HG03095 (cell line): ENCODE data around the gene BRAT1.
"Not testable (repeated sequence)": the region's sequence is repeated elsewhere in the genome, so short reads cannot be mapped to it uniquely, and the experiment has no call there.

Source experiments
- ATAC-seq: cut with Tn5 transposase; IDR thresholded peaks from one replicate; pipeline ENCODE4 v1.9.1; 2021; ENCODE audit warnings: moderate library complexity; ENCODE audit not compliant: unreplicated experiment

The BRAT1 gene

DNA sequence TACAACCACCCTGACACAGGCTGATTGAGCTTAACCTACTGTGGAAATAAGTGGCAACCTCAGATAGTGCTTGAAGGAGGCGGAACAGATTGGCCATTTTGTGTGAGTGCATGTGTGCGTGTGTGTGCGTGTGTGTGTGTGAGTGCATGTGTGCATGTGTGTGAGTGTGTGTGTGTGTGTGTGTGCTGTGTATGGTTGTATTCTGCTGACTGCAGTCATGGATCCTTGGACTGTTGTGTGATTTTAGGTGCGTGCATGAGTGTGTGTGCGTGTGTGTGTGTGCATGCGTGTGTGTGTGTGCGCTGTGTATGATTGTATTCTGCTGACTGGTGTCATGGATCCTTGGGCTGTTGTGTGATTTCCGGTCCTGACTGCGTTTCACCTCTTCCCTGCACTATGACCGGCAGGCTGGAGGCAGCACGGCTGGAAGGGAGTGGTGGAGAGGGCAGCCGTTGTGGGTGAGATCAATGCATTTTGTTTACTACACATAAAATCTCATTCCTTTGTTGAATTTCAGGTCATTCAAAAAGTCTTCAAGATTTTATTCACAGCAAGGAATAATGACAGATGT is 9.7 kb upstream of the BRAT1 start:
- ATAC-seq: no peak

DNA sequence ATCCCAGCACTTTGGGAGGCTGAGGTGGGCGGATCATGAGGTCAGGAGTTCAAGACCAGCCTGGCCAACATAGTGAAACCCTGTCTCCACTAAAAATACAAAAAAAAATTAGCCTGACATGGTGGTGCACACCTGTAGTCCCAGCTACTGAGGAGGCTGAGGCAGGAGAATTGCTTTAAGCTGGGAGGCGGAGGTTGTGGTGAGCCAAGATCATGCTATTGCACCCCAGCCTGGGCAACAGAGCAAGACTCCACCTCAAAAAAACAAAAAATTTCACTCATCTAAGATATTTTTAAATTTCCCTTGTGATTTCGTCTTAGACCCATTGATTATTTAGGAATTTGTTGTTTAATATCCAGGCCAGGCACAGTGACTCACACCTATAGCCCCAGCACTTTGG is 8.6 kb upstream of the BRAT1 start:
- ATAC-seq: not testable (repeated sequence)

DNA sequence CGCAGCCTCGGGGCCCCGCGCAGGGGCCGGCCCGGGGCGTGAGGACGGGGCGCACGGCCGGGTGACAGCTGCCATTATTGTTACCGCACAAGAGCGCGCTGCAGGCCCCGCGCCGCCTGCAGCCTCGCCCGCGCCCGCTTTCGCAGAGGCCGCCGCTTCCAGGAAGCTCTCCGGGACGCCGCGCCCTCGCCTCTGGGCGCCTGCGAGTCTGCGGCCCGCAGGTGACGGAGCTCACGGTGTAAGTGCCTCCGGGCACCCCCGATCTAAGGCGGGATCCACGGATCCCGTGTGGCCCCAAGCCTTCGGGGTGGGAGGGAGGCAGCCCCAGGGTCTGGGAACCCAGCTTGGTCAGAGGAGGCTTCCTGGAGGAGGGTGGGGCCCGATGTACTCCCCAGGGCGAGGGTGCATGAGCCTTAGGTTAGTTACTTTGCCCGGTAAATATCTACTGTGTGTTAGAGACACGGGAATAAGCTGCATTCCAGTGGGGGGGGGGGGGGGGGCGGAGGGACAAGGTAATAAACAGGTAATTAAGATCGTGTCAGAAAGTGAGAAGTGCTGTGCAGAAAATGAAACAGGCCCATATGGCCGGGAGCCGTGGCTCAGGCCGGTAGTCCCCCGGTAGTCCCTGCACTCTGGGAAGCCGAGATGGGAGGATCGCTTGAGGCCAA is 4.1 kb upstream of the BRAT1 start:
- ATAC-seq: peak; percentile 3

DNA sequence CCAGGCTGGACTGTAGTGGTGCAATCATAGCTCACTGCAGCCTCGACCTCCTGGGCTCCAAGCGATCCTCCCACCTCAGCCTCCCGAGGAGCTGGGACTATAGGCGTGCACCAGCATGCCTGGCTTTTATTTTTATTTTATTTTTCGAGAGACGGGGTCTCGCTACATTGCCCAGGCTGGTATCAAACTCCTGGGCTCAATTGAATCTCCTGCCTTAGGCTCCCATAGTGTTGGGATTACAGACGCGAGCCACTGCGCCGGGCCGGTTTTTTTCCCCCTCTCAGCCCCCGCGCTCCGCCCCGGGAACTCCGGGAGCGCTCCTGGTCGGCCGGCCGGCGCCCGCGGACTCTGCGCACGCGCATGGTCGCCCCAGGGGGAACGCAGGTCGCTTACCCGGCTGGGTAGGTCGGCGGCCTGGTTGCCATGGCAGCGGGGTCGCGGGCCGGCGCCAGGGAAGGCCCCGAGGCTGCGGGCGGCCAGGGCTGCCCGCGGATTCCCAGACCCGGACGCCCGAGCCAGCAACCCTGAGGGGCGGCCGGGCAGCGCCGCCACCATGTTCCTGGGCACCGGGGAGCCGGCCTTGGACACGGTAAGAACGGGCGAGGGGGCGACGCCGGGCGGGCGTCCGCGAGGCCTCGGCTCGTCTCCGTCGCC is 3.4 kb upstream of the BRAT1 start, which contains the start of gene IQCE:
TSS of gene IQCE (plus strand) at position 351 of the 654 bp plus-strand sequence. CDS start at position 554, 203 bp downstream.
- peak; percentile 53 for ATAC-seq

DNA sequence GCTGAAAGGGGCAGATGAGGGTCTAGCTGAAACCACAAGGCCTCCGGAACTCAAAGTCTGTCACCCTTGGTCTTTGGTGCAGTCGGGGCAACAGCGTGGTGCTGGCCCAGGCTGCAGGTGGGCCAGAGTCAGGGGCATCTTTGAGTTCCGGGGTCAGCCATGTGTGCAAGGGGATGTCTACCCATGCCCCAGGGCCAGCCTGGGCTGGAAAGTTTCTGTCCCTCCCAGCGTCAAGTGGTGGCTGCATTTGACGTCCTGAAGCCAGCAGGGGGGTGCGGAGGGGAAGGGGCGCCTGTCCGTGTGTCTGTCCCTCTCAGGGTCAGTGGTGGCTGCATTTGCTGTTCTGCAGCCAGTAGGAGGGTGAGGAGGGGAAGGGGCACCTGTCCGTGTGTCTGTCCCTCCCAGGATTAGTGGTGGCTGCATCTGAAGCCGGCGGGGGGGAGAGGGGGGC is 638 bp downstream of the BRAT1 start:
- ATAC-seq: no peak

DNA sequence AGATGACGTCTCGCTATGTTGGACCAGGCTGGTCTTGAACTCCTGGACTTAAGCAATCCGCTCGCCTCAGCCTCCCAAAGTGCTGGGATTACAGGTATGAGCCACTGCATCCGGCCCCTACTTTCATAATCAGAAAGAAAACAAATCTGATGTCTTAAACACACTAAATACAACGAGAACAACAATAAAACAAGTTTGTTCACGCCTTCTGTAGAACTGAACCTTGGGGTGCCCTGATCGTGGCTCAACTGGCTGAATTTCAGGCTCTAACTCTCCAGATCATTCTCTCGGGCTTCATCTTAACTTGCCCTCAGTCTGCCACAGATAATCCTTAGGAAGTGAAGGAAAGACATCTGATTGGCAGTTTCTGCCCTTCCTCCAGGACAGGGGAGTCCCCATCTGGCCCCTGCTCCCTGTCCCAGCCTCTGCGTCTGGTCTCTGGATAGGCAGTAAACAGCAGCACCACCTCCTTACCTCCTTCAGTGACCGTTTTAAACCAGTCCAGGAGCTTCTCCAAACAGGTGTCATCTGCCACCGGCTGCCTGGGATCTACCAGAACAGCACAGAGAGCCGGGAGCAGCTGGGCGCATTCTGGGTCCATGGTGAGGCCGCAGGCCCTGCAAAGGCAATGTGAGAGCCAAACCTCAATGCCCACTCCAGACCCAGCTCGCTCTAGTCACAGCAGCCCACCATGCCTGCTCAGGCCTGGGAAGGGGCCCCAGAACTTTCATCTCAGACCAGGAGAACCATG is 1.3 kb downstream of the BRAT1 start:
- ATAC-seq: no peak

- ATAC-seq: no peak
These were observed 2.2 kb downstream of the BRAT1 start for GRCh38 chr7:2553108-2553507.

DNA sequence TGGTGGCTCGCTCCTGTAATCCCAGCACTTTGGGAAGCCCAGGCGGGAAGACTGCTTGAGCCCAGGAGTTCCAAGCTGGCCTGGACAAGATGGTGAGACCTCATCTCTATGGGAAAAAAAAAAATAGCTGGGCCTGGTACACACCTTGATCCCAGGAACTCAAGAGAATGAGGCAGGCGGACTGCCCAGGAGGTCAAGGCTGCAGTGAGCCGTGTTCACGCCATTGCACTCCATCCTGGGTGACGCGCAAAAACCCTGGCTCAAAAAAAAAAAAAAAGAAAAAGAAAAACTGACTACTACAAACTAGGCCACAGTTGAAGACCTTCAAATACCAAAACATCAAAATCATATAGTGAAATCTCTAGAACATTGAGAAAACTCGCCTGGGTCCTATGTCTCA is 3.9 kb downstream of the BRAT1 start:
- no peak for ATAC-seq

DNA sequence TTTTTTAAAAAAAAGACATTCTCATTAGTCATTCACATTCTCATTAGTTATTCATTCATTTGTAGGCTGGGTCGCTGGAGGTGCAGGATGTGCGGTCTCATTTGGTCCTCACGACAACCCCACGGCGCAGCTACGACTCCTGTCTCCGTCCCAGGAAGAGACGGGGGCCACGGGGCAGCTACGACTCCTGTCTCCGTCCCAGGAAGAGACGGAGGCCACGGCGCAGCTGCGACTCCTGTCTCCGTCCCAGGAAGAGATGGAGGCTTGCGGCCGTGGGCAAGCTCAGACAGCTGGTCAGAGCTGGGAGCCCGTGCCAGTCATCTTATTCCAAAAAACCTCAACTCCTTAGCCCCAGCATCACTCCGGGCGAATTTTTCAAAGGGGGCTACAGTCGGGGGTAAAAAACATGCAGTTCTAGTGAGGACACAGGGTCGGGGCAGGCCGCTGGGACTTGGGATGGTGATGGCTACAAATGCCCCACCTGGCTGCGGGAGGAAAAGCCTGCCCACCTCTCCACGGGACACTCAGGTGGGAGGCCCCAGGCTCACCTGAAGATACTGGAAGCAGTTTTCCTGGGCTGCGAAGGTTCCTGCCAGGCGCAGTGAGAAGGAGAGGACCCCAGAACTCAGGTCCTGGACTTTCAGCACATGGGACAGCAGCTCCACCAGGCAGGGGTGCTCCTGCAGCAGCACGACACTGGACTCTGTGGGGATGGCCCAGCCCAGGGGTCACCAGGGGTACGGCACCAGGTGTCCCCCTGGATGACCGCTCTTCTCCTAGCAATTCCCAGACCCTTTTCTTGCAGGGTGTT is 8.3 kb downstream of the BRAT1 start:
- ATAC-seq: no peak

DNA sequence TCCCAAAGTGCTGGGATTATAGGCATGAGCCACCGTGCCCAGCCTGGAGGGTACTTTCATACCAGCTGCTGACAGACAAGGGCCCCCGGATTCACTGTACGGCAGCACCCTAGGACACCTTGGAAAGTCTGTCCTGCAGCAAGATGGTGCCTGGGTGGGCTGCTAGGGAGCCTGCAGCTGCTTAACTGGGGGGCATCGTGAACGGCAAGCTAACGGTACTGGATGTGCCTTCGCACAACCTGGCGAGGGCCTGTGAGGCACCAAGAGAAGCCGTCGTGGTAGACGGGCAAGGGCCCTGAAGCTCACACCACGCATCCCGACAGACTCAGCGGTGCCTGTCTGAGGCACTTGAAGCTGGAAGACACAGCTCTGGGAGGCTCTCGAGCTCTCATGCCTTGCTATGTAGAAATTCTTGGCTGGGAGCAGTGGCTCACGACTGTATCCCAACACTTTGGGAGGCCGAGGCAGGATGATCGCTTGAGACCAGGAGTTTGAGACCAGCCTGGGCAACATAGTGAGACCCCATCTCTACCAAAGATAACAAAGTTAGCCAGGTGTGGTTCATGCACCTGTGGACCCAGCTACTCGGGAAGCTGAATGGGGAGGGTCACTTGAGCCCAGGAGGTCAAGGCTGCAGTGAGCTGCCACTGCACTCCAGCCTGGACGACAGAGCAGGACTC is 9.4 kb downstream of the BRAT1 start:
- ATAC-seq: no peak

- no peak for ATAC-seq
These were observed 10.7 kb downstream of the BRAT1 start for GRCh38 chr7:2544541-2545188.

DNA sequence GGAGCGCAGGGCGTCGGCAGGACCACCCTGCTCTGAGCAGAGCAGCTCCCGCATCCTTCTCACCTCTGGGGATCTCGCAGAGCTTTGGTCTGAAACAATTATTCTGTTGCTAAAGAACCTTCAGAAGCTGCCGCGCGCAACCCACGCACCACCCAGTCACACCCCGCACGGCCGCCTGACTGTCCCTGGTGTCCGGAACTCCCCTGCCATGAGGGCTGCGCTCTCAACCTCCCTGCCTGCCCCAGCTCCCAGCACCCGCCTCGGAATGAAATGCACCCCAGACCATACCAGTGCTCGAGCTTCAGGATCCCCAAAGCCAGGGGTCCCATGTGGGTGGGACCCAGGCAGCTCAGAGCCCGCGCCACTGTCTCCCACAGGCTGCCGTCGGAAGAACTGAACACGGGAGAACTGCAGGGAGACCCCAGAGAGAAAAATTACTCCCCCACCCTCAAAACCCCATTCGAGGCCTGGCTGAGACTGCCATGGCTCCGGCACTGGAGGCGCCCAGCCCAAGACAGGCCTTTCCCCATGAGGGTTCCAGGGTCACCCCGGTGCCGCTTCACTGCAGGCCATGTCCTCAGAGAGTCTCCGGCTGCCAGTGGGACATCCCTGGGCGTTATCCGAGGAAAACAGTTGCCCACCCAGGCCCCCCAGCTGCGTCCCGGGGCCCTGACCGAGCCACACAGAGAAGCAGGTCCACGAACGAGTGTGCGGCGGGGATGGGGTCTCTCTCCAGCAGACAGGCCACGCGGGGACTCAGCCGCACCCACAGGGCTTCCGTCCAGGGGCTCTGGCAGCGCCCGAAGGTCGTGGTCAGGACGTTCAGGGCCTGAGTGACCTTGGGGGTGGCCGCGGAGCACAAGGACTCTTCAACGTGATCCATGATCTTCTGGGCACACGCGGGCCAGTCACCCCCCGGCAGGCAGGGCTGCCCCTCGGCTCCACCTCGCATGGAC is 12.1 kb downstream of the BRAT1 start:
- ATAC-seq: no peak

GRCh38 chr7:2542011-2542915 is 13.1 kb downstream of the BRAT1 start:
- no peak for ATAC-seq

DNA sequence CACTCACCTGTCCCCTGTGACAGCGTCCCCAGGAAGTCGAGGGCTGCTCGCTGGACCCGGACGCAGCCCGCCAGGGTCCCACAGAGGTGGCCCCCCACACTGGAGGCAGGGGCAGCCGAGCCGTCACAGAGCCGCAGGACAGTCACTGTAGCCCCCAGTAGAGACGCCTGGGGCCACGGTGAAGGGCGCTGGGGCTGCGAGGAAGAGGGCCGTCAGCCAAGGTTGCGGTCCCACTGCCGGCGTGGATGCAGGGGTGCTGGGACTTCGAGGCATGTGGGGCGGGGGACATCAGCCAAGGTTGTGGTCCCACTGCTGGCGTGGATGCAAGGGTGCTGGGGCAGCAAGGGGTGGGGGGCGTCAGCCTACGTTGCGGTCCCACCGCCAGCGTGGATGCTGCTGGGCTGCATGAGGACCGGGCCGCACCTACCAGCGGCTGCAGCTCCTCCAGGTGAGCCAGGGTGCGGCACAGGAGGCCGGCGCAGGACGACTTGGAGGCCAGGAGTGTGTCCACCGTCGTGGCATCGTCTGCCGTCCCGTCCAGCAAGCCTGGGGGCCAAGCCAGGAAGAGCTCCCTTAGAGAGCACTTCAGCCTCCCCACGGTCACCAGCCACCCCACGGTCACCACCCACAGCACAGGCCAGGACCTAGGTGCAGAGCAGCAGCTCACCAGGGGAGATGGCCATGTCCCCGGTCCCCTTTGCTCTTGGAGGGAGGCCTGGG is 13.9 kb downstream of the BRAT1 start:
- ATAC-seq: no peak

- no peak for ATAC-seq
These were observed 14.7 kb downstream of the BRAT1 start for GRCh38 chr7:2540641-2541051.

DNA sequence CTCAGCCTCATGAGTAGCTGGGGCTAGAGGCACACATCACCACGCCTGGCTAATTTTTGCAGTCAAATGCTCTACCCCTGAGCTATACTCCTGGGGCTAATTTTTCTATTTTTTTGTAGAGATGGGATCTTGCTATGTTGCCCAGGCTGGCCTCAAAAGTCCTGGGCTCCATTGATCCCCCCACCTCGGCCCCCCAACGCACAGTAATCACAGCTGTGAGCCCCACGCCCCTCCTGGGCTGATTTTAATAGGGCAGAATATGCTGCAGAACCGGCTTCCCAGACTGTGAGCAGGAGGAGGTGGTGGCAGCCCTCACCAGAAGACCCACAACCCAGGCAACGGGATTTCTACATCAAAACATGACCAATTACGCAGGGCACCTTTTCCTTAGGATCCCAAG is 15.2 kb downstream of the BRAT1 start:
- no peak for ATAC-seq
